HG02763 (cell line): ENCODE data around the gene SNRNP27.
"Not testable (repeated sequence)": the region's sequence is repeated elsewhere in the genome, so short reads cannot be mapped to it uniquely, and the experiment has no call there.

Experiments
- ATAC-seq: cut with Tn5 transposase; IDR thresholded peaks from one replicate; pipeline ENCODE4 v1.9.1; 2021; ENCODE audit warnings: mild to moderate bottlenecking, moderate library complexity; ENCODE audit not compliant: unreplicated experiment

The SNRNP27 gene

GRCh38 chr2:69893684-69894551 is at the start of gene SNRNP27:
Gene SNRNP27, plus strand, starts transcription at chr2:69893956. Its CDS starts 29 bp downstream, at chr2:69893985.
- peak; percentile 63 for ATAC-seq

- no peak for ATAC-seq
Observed at GRCh38 chr2:69843993-69844392, 49.8 kb upstream of the SNRNP27 start.

GRCh38 chr2:69844560-69844959 is 49.2 kb upstream of the SNRNP27 start:
- no peak for ATAC-seq

- no peak for ATAC-seq
Observed at GRCh38 chr2:69846182-69847067, 47.3 kb upstream of the SNRNP27 start.

GRCh38 chr2:69847068-69847828 is 46.5 kb upstream of the SNRNP27 start:
- ATAC-seq: no peak

- no peak for ATAC-seq
Observed at GRCh38 chr2:69848186-69848790, 45.5 kb upstream of the SNRNP27 start.

- no peak for ATAC-seq
Observed at GRCh38 chr2:69858261-69858660, 35.5 kb upstream of the SNRNP27 start.

- no peak for ATAC-seq
Observed at GRCh38 chr2:69863298-69863697, 30.5 kb upstream of the SNRNP27 start.

GRCh38 chr2:69888451-69888850 is 5.3 kb upstream of the SNRNP27 start:
- ATAC-seq: no peak

GRCh38 chr2:69889302-69889701 is 4.5 kb upstream of the SNRNP27 start:
- no peak for ATAC-seq

GRCh38 chr2:69890881-69891280 is 2.9 kb upstream of the SNRNP27 start:
- ATAC-seq: no peak

GRCh38 chr2:69892838-69893424 is 825 bp upstream of the SNRNP27 start:
- ATAC-seq: not testable (repeated sequence)

- ATAC-seq: not testable (repeated sequence)
Observed at GRCh38 chr2:69894737-69895136, 981 bp downstream of the SNRNP27 start.

- ATAC-seq: no peak
Observed at GRCh38 chr2:69902213-69902922, 8.6 kb downstream of the SNRNP27 start.

- no peak for ATAC-seq
Observed at GRCh38 chr2:69907216-69907615, 13.5 kb downstream of the SNRNP27 start.

GRCh38 chr2:69911985-69912563 is 18.3 kb downstream of the SNRNP27 start:
- ATAC-seq: no peak

GRCh38 chr2:69914164-69914949 is 20.6 kb downstream of the SNRNP27 start:
- ATAC-seq: peak; percentile 85
